Uterus (tissue), 2 donors: ENCODE data around the gene ARL5A.

Source experiments
- CTCF ChIP-seq, 4 experiments: fragments of 200-600 bp in 2 of 4; fragments of 450-650 bp in 2 of 4; sonication (generic) in 2 of 4; IDR thresholded peaks; one replicate each; pipeline ENCODE4 v1.5.1; 2016 to 2019; ENCODE audit warnings: antibody characterized with exemption in 4 of 4, mild to moderate bottlenecking in 2 of 4, moderate library complexity in 1 of 4
- POLR2A ChIP-seq, 2 donors: fragments of 450-650 bp; IDR thresholded peaks; one replicate each; pipeline ENCODE4 v1.6.1; 2016; ENCODE audit warnings: antibody characterized with exemption in 2 of 2, mild to moderate bottlenecking in 1 of 2, moderate library complexity in 1 of 2

DNA sequence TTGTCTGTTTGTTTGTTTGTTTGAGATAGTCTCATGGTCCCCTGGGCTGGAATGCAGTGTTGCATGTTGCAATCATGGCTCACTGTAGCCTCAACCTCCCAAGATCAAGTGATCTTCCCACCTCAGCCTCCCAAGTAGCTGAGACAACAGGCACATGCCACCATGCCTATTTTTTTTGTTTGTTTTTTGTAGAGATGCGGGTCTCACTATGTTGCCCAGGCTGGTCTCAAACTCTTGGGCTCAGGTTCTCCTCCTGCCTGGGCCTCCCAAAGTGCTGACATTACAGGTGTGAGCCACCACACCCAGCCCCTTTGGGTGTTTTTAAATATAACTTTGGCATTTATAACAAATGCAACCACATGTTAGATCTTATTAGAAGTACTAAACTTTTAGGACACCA lies 37.5 kb downstream of the ARL5A start:
- TF ChIP-seq POLR2A (IDR thresholded peaks at IDR 0.05) (no peak), CTCF (IDR thresholded peaks at IDR 0.05) (no peak)
